Retinal pigment epithelial cell (primary cell): Measurements from ENCODE around the gene WBP1L.
A peak's percentile ranks its signal among the peaks of the same experiment; 100 is the strongest.

Experiments used
- DNase-seq: peaks from one replicate; pipeline ENCODE4 v3.0.0-alpha.2; 2010; ENCODE audit warnings: low read depth
- H3K4me3 ChIP-seq: 2 replicates; pipeline ENCODE4 v1.5.1; 2011; ENCODE audit warnings: mild to moderate bottlenecking, low read length, control low read depth, moderate library complexity
- CTCF ChIP-seq: conservative IDR thresholded peaks from 2 replicates; pipeline ENCODE4 v1.5.1; 2011; ENCODE audit warnings: low read depth, low read length, control low read depth, inconsistent platforms

WBP1L gene

GRCh38 chr10:102705531-102705930 lies 38.2 kb upstream of the WBP1L start:
- DNase-seq, result no peak
- H3K4me3 ChIP-seq, result no peak overlapping the region
- TF ChIP-seq CTCF, result no peak

- no peak for DNase-seq
- no peak for TF ChIP-seq CTCF
- H3K4me3 ChIP-seq, result no peak overlapping the region
These were observed 33.1 kb upstream of the WBP1L start for GRCh38 chr10:102710609-102711008.

GRCh38 chr10:102712089-102712488 lies 31.7 kb upstream of the WBP1L start:
- no peak for DNase-seq
- no peak for TF ChIP-seq CTCF

GRCh38 chr10:102712843-102713538 lies 30.8 kb upstream of the WBP1L start:
- no peak for DNase-seq
- H3K4me3 ChIP-seq, result peak overlapping the region; percentile 89
- no peak for TF ChIP-seq CTCF

More at GRCh38 chr10:102712089-102712488, 31.7 kb upstream of the WBP1L start:
- H3K4me3 ChIP-seq, result no peak overlapping the region

- TF ChIP-seq CTCF, result no peak
- DNase-seq, result no peak
- peak overlapping the region; percentile 89 for H3K4me3 ChIP-seq
These were observed 30.3 kb upstream of the WBP1L start for GRCh38 chr10:102713539-102713813.

- peak within 1 kb of the TSS; percentile 89 for H3K4me3 ChIP-seq
- DNase-seq, result peak; percentile 93
- TF ChIP-seq CTCF, result peak; percentile 44
These were observed 29.7 kb upstream of the WBP1L start, which contains the start of gene ARL3 for GRCh38 chr10:102713814-102714620. Gene ARL3 (minus strand): TSS chr10:102714397. CDS start chr10:102714275, 122 bp downstream.
